ENCODE measurements around the gene CEACAM1.

- TF ChIP-seq, protein P1, sequence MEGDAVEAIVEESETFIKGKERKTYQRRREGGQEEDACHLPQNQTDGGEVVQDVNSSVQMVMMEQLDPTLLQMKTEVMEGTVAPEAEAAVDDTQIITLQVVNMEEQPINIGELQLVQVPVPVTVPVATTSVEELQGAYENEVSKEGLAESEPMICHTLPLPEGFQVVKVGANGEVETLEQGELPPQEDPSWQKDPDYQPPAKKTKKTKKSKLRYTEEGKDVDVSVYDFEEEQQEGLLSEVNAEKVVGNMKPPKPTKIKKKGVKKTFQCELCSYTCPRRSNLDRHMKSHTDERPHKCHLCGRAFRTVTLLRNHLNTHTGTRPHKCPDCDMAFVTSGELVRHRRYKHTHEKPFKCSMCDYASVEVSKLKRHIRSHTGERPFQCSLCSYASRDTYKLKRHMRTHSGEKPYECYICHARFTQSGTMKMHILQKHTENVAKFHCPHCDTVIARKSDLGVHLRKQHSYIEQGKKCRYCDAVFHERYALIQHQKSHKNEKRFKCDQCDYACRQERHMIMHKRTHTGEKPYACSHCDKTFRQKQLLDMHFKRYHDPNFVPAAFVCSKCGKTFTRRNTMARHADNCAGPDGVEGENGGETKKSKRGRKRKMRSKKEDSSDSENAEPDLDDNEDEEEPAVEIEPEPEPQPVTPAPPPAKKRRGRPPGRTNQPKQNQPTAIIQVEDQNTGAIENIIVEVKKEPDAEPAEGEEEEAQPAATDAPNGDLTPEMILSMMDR (IDR thresholded peaks at IDR 0.05) = no peak
- TF ChIP-seq EZH2 (IDR thresholded peaks at IDR 0.05) = no peak
Observed at GRCh38 chr19:42561512-42561911, 33.2 kb upstream of the CEACAM1 start.

Measured in neural progenitor cell (in vitro differentiated cells).